GM18909 (cell line): ENCODE measurements around the gene DEPDC1B.
"Not testable (repeated sequence)": the region's sequence is repeated elsewhere in the genome, so short reads cannot be mapped to it uniquely, and the experiment has no call there.

Experiments used
- ATAC-seq: cut with Tn5 transposase; IDR thresholded peaks from one replicate; pipeline ENCODE4 v1.9.1; 2021; ENCODE audit warnings: mild to moderate bottlenecking; ENCODE audit not compliant: unreplicated experiment, poor library complexity

DEPDC1B gene, protein sequence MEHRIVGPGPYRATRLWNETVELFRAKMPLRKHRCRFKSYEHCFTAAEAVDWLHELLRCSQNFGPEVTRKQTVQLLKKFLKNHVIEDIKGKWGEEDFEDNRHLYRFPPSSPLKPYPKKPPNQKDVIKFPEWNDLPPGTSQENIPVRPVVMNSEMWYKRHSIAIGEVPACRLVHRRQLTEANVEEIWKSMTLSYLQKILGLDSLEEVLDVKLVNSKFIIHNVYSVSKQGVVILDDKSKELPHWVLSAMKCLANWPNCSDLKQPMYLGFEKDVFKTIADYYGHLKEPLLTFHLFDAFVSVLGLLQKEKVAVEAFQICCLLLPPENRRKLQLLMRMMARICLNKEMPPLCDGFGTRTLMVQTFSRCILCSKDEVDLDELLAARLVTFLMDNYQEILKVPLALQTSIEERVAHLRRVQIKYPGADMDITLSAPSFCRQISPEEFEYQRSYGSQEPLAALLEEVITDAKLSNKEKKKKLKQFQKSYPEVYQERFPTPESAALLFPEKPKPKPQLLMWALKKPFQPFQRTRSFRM

DNA sequence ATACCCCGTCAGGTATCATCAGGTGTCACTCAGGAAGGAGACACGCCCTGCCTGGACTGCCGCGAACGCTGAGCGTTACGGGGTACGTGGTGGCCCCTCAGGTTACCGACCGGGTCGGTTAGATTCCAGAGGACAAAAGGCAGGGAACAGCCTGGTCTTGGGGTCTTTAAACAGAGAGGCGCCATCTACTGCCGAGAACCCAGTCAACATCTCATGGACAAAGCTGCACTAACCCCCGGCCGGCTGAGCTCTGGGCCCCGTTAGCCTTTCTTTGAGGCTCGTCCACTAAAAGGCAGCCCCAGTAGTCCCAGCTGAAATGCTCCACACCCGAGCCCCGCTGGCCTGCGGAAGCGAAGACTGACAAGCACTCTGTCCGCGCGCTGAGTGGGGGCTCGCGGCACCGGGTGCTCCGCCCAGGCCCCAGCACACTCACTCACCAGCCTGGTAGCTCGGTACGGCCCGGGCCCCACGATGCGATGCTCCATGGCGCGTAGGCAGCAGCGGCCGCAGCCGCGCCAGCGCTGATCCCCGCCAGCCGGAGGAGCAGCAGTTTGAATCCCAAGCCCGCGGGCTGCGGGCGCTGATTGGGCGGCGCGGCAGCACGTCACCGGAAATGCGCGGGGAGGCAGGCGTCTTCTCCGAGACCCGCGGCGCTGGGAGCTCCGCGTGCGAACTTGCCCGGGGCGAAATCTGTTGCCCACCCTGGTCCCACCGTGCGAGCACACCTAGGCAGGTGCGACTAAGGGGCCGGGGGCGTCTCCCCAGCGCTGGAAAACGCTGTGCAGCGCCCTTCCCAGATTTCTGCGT is at the start of gene DEPDC1B:
DEPDC1B (minus strand) TSS at position 558 of the 807 bp plus-strand sequence; CDS start at position 485, 73 bp downstream.
- ATAC-seq: peak; percentile 95

DNA sequence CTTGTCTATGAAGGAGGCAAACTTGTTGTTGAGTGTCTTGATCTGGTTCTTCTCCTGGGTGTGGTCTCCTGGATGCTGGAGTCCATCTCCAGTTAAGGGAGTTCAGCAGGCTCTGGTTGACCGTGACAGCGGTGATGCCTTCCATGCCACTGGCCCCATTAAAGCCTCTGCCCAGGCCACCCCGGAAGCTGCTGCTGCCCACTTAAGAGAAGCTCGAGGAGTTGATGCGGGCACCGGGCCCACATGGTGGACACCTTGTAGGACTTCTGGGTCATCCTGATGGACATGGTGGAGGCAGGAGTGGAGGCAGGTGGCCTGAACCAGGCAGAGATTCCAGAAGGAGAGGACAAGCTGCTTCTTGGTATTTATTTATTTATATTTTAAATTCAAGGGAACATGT is 44.7 kb upstream of the DEPDC1B start:
- ATAC-seq: no peak

DNA sequence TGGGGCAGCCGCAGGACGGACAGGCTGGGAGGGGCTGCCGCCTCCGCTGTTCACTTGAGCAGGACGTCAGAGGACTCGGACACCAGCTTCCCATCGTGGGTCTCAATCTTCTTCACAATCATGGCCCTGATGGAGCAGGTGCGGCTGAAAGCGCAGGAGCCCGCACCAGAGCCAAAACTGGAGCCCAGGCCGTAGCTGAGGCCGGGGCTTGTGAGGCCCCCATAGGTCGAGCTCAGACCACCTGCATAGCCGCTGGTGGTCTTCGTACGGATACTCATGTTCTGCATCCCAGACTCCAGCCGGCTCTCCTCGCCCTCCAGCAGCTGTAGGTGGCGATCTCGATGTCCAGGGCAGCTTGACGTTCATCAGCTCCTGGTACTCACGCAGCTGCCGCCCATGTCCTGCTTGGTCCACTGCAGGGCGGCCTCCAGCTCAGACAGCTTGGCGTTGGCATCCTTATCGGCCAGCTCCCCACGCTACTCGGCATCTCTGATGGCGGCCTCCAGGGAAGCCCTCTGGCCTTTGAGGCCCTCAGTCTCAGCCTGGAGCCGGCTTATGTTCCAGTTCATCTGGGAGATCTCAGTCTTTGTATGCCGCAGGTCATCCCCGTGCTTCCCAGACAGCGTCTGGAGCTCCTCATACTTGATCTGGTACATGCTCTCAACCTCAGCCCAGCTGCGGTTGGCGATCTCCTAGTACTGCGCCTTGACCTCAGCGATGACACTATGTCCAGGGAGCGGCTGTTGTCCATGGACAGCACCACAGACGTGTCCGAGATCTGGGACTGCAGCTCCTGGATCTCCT is 43.7 kb upstream of the DEPDC1B start:
- ATAC-seq: no peak

DNA sequence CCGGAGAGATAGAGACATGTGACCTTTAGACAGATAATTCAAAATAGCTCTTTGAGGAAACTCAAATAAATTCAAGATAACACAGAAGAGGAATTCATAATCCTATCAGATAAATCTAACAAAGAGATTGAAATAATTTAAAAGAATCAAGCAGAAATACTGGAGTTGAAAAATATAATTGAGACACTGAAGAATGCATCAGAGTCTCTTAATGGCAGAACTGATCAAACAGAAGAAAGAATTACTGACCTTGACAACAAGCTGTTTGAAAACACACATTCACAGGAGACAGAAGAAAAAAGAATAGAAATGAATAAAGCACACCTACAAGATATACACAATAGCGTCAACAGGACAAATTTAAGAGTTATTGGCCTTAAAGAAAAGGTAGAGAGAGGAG is 40.4 kb upstream of the DEPDC1B start:
- no peak for ATAC-seq

DNA sequence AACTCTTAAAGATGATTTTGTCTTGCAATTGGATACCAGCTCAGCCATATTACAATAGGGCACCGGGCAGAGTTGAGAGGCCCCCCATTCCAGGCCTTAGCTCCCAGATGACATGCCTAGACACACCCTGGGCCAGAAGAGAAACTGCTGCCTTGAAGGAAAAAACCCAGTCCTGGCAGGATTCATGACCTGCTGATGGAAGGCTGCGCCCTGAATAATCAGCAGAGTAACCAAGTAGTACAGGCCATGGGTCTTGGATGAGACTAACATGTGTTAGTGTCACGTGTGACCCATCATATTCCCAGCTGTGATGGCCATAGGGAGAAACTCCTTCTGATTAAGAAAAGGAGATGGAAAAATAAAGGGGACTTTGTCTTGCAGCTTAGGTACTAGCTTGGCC is 39.0 kb upstream of the DEPDC1B start:
- ATAC-seq: no peak

DNA sequence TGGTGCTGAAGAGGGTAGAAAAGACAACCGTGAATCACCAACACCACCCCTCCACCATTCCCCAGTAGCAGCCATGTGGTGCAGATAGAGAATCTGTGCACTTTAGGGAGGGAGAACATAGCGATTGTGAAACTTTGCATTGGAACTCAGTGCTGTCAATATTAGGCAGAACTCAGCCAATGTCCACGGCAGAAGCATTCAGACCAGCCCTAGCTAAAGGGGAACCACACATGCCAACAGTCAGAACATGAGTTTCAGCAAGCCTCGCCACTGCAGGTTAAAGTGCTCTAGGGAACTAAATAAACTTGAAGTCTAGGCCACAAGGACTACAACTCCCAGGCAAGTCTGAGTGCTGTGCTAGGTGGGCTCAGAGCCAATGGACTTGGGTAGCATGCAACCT is 38.5 kb upstream of the DEPDC1B start:
- peak; percentile 52 for ATAC-seq

DNA sequence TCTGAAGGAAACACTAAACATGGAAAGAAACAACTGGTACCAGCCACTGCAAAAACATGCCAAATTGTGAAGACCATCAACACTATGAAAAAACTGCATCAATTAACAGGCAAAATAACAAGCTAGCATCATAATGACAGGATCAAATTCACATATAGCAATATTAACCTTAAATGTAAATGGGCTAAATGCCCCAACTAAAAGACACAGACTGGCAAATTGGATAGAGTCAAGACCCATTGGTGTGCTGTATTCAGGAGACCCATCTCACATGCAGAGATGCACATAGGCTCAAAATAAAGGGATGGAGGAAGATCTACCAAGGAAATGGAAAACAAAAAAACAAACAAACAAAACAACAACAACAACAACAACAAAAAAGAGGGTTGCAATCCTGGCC is 30.9 kb upstream of the DEPDC1B start:
- ATAC-seq: not testable (repeated sequence)

DNA sequence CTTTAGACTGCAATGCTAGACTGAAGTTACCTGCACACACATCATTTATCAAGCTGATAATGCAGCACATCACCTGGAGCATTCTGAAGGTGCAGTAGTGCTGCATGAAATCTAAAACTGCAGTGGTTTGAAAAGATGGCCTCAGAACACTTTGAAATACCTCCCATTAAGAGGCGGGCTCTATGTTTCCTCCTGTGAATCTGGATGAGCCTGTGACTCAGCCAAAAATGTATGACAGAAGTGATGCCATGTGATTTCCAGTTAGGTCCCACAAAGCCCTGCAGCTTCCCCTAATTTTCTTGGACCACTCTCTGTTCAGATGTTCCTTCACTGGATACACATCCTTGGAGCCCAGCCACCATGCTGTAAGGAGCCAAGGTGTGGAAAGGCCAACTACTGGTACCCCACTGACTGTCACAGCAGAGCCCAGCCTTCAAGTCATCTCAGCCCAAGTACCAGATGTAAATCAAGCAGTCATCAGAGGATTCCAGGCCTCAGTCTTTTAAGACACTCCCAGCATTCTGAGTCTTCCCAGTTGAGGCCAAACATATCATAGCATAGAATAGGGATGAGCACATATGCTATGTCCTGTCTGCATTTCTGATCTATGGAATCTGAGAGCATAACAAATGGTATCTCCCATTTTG is 27.2 kb upstream of the DEPDC1B start:
- ATAC-seq: no peak

DNA sequence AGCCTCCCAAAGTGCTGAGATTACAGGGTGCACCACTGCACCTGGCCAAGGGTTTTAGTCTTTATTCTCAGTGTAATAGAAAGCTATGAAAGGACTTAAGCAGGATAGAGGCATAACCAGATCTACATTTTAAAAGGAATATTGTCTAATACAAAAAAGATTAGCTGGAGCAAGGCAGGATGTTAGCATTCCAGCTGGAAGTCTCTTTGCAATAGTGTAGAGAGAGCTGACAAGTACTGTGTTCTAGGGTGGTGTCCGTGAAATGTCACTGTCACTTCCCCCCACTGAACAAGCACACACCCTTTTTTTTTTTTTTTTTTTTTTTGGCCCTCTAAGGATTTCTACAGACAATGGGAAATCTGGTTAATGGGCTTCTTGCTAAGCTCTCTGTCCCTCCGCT is 24.2 kb upstream of the DEPDC1B start:
- ATAC-seq: no peak

DNA sequence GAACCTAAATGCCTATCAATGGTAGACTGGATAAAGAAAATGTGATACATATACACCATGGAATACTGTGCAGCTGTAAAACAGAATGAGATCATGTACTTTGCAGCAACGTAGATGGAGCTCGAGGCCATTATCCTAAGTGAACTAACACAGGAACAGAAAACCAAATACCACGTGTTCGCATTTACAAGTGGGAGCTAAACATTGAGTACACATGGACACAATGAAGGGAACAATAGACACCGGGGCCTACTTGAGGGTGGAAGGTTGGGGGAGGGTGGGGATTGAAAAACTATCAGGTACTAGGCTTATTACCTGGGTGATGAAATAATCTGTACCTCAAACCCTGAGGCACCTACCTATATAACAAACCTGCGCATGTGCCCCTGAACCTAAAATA is 22.4 kb upstream of the DEPDC1B start:
- no peak for ATAC-seq

DNA sequence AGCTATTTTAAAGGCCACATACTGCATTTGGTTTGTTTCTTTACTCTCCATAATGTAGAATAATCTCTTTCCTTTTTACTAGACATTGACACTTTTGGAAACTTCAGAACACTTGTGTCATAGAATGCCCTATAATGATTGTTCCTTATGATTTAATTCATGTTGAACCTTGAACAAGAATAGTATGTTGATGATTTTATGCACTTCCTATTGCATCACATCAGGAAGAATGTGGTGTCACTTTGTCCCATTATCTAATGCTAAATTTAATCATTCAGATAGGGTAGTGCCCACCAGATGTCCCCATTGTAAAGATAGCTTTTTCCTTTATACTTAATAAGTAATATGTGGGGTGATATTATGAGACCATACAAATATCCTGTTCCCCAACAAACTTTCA is 19.4 kb upstream of the DEPDC1B start:
- no peak for ATAC-seq

DNA sequence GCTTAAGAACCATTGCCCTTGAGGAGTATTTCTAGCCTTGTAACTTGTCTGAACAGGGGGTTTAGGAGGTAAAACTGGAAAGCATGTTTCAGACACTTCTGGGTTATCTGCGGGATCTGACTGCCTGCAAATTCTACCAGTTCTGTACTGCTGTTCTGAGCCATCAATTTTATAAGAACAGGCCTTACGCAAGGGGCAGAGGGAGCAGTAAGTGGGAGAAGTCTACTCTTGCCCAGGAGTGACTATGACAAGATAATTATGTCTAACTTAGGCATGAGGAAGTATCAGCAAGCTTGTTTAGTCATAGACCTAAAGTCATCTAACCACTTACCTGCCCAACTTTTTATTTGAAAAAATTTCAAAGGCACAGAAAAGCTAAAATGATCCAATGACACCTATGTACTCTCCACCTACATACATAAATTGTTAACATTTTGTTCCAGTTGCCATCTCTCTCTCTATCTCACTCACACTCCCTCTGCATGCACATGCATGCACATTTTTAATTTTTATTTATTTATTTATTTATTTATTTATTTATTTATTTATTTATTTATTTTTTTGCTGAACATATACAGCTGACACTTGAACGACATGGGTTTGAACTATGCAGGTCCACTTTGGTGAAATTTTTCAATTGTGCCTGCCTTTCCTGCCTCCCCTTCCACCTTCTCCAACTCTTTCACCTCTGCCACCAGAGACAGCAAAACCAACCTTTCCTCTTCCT is 18.4 kb upstream of the DEPDC1B start:
- ATAC-seq: no peak

DNA sequence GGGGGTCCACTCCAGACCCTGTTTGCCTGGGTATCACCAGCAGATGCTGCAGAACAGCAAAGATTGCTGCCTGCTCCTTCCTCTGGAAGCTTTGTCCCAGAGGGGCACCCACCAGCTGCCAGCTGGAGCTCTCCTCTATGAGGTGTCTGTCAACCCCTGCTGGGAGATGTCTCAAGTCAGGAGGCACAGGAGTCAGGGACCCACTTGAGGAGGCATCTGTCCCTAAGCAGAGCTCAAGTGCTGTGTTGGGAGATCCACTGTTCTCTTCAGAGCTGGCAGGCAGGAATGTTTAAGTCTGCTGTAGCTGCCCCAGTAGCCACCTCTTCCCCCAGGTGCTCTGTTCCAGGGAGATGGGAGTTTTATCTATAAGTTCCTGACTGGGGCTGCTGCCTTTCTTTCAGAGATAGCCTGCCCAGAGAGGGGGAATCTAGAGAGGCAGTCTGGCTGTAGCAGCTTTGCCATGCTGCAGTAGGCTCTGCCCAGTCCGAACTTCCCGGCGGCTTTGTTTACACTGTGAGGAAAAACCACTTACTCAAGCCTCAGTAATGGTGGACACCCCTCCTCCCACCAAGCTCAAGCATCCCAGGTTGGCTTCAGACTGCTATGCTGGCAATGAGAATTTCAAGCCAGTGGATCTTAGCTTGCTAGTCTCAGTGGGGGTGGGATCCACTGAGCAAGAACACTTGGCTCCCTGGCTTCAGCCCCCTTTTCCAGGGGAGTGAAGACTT is 15.4 kb upstream of the DEPDC1B start:
- not testable (repeated sequence) for ATAC-seq

DNA sequence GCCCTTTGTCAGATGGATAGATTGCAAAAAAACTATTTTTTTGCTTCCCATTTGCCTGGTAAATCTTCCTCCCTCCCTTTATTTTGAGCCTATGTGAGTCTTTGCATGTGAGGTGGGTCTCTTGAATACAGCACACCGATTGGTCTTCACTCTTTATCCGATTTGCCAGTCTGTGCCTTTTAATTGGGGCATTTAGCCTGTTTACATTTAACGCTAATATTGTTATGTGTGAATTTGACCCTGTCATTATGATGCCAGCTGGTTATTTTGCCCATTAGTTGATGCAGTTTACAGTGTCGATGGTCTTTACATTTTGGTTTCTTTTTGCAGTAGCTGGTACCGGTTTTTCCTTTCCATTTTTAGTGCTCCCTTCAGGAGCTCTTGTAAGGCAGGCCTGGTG is 13.0 kb upstream of the DEPDC1B start:
- no peak for ATAC-seq

DNA sequence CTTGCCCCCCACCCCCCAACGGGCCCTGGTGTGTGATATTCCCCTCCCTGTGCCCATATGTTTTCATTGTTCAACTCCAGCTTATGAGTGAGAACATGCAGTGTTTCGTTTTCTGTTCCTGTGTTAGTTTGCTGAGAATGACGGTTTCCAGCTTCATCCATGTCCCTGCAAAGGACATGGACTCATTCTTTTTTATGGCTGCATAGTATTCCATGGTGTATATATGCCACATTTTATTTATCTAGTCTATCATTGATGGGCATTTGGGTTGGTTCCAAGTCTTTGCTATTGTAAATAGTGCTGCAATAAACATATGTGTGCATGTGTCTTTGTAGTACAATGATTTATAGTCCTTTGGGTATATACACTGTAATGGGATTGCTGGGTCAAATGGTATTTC is 11.9 kb upstream of the DEPDC1B start:
- ATAC-seq: not testable (repeated sequence)

DNA sequence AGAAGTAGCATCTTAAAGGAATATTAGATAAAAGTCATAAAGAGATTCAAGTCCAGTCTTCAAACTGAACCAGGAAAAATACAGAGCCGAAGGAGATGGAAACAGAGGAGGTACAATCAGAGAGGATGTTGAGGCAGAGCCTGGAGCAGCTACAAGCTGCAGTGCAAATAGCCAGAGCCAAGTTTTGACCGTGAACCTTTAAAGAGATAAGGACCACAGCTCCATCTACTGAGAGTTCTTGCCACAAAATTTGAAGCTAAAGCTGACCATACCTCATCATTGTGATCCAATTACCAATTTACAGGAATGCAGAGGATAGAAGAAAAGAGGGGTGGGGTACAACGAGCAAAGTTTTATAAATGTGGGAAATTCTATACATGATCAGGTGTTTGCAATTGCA is 10.4 kb upstream of the DEPDC1B start:
- ATAC-seq: no peak

DNA sequence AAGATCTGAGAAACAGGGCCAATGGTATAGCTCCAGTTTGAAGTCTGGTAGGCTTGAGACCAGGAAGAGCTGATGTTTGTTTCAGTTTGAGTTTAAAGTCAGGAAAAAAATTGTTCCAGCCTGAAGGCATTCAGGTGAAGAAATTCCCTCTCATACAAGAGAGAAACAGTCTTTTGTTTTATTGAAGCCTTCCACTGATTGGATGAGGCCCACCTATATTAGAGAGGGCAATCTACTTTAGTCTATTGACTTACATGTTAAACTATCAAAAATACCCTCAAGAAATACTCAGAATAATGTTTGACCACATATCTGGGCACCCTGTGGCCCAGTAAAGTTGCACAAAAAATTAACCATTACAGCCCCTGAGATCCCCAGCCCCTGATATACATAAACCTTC is 5.2 kb upstream of the DEPDC1B start:
- no peak for ATAC-seq

DNA sequence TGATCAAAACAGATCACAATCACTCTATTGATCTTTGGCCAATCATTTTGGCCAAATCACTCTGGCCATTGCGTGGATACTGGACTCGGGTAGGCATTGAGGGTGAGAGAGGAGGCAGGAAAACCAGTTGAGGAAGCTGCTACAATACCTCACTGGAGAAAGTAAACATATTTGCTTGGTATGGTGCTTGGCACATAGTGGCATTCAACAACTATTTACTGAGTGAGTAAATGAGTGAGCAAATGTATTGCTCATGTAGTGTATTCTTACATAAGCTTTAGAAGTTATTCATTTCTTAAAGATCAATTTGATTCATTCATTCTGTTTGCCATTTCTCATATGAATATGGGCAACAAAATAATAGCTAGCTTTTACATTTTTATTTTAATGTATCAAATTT is 4.0 kb upstream of the DEPDC1B start:
- ATAC-seq: no peak
